Measurements from ENCODE around the gene SLC18A3.

Gene SLC18A3

DNA sequence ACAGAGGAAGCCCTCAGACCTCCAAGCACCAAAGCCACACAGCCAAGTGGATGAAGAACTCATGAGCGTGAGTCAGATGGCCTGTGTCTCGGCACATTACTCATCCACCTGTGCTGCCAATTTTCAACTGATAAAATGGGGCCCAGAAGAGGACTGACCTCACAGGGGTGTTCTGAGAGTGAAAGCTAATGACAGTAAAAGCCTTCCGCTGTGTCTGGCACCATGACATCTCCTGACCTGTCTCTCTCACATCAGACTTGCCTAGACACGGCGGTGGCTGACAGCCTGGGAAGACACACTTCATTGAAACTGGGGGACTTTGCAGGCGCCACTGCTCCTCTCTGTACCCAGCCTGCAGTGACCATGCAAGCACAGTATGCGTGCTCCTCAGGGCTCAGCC is 8.3 kb upstream of the SLC18A3 start:
- TF ChIP-seq CEBPB (IDR thresholded peaks at IDR 0.05) (no peak), CREB1 (IDR thresholded peaks at IDR 0.05; ENCODE audit: low read depth) (no peak), EP300 (IDR thresholded peaks at IDR 0.05; ENCODE audit: borderline replicate concordance) (no peak), TEAD4 (IDR thresholded peaks at IDR 0.05) (no peak), YY1 (IDR thresholded peaks at IDR 0.05; ENCODE audit: low read depth) (no peak), TCF12 (IDR thresholded peaks at IDR 0.05; ENCODE audit: low read depth) (no peak), ZBTB7A (IDR thresholded peaks at IDR 0.05; ENCODE audit: low read depth) (no peak)
- TF ChIP-seq, protein P1, sequence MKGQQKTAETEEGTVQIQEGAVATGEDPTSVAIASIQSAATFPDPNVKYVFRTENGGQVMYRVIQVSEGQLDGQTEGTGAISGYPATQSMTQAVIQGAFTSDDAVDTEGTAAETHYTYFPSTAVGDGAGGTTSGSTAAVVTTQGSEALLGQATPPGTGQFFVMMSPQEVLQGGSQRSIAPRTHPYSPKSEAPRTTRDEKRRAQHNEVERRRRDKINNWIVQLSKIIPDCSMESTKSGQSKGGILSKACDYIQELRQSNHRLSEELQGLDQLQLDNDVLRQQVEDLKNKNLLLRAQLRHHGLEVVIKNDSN (IDR thresholded peaks at IDR 0.05) = no peak
- TF ChIP-seq, protein P2, sequence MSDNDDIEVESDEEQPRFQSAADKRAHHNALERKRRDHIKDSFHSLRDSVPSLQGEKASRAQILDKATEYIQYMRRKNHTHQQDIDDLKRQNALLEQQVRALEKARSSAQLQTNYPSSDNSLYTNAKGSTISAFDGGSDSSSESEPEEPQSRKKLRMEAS (IDR thresholded peaks at IDR 0.05) = no peak

DNA sequence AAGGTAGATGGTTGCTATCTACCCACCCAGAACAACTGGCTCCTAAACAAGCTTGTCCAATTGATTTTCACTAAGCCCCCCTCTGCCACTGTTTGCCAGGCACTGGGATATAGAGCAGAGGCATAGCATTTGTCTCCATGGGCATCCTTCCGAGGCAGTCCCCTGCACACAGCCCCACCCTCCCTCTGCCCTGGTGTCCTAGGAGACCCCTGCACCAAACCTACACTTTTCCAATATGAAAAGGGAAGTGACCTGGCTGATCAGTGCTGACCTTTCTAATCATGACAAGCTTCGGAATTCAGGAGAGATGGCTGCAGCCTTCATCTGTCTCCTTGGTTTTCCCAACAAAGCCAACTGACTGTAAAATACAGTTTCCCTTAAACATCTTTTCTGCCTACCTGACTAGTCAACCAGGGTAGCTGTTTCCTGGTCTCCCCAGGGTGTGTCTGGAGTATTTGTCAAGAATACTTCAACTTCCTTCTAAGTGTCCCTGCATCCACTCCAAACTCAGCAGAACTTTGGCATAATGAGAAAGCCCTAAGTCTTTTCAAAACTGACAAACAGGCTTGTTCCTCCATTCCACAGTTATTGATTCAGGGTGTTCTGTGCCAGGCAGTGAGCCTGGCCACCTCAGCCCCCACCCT is 7.6 kb upstream of the SLC18A3 start:
- no peak for TF ChIP-seq ZBTB7A (IDR thresholded peaks at IDR 0.05; ENCODE audit: low read depth)
- TF ChIP-seq TAF1 (IDR thresholded peaks at IDR 0.05; ENCODE audit: low read depth) = no peak
- TF ChIP-seq CEBPB (IDR thresholded peaks at IDR 0.05) = no peak
- no peak for TF ChIP-seq TEAD4 (IDR thresholded peaks at IDR 0.05)
- no peak for TF ChIP-seq CREB1 (IDR thresholded peaks at IDR 0.05; ENCODE audit: low read depth)
- TF ChIP-seq NFIC (IDR thresholded peaks at IDR 0.05) = no peak
- TF ChIP-seq YY1 (IDR thresholded peaks at IDR 0.05; ENCODE audit: low read depth) = no peak
- TF ChIP-seq, protein P1 (IDR thresholded peaks at IDR 0.05) = no peak
- TF ChIP-seq, protein P3, sequence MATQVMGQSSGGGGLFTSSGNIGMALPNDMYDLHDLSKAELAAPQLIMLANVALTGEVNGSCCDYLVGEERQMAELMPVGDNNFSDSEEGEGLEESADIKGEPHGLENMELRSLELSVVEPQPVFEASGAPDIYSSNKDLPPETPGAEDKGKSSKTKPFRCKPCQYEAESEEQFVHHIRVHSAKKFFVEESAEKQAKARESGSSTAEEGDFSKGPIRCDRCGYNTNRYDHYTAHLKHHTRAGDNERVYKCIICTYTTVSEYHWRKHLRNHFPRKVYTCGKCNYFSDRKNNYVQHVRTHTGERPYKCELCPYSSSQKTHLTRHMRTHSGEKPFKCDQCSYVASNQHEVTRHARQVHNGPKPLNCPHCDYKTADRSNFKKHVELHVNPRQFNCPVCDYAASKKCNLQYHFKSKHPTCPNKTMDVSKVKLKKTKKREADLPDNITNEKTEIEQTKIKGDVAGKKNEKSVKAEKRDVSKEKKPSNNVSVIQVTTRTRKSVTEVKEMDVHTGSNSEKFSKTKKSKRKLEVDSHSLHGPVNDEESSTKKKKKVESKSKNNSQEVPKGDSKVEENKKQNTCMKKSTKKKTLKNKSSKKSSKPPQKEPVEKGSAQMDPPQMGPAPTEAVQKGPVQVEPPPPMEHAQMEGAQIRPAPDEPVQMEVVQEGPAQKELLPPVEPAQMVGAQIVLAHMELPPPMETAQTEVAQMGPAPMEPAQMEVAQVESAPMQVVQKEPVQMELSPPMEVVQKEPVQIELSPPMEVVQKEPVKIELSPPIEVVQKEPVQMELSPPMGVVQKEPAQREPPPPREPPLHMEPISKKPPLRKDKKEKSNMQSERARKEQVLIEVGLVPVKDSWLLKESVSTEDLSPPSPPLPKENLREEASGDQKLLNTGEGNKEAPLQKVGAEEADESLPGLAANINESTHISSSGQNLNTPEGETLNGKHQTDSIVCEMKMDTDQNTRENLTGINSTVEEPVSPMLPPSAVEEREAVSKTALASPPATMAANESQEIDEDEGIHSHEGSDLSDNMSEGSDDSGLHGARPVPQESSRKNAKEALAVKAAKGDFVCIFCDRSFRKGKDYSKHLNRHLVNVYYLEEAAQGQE (IDR thresholded peaks at IDR 0.05; ENCODE audit: low read depth) = no peak
- TF ChIP-seq EGR1 (IDR thresholded peaks at IDR 0.05) = no peak
- TF ChIP-seq EP300 (IDR thresholded peaks at IDR 0.05; ENCODE audit: borderline replicate concordance) = no peak
- no peak for TF ChIP-seq TCF12 (IDR thresholded peaks at IDR 0.05; ENCODE audit: low read depth)
- TF ChIP-seq, protein P2 (IDR thresholded peaks at IDR 0.05) = no peak
- no peak for TF ChIP-seq FOXM1 (IDR thresholded peaks at IDR 0.05; ENCODE audit: borderline replicate concordance, low read depth)
- no peak for TF ChIP-seq RAD21 (IDR thresholded peaks at IDR 0.05; ENCODE audit: low read depth)

DNA sequence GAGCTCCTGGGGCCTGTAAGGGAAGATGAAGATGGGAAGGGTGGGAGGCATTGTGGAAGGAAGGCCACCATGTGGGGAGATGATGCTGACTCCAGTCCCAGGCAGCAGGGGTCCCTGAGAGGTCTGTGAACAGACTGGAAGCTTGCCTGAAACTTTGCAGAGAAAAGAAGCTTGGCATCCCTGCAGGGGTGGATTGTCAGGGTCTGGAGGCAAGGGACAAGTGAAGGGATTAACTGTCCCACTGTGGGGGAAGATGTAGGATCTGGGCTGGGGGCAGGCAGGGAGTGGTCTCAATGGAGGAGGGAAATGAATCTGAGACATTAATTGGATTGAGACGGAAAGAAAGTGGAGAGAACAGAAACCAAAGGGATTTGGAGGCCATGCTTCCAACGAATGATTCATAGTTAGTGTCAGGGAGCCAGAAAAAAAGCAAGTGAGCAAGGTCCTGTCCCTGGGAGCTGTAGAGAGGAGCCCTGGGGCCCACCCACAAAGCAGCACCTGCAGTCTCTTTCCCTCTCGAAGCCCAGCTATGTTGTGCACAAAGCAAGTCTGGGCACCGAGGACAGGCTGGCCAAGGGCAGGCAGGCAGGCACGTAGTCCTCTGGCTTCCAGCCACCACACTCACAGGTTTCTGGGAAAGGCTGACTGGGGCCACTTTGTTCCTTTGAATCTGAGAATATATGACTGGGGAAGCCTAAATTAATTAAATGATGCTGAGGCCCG is 4.7 kb upstream of the SLC18A3 start:
- no peak for TF ChIP-seq YY1 (IDR thresholded peaks at IDR 0.05; ENCODE audit: low read depth)
- no peak for TF ChIP-seq NFIC (IDR thresholded peaks at IDR 0.05)
- no peak for TF ChIP-seq RAD21 (IDR thresholded peaks at IDR 0.05; ENCODE audit: low read depth)
- TF ChIP-seq TCF12 (IDR thresholded peaks at IDR 0.05; ENCODE audit: low read depth) = no peak
- TF ChIP-seq, protein P2 (IDR thresholded peaks at IDR 0.05) = no peak
- TF ChIP-seq CEBPB (IDR thresholded peaks at IDR 0.05) = no peak
- TF ChIP-seq TAF1 (IDR thresholded peaks at IDR 0.05; ENCODE audit: low read depth) = no peak
- TF ChIP-seq EGR1 (IDR thresholded peaks at IDR 0.05) = no peak

DNA sequence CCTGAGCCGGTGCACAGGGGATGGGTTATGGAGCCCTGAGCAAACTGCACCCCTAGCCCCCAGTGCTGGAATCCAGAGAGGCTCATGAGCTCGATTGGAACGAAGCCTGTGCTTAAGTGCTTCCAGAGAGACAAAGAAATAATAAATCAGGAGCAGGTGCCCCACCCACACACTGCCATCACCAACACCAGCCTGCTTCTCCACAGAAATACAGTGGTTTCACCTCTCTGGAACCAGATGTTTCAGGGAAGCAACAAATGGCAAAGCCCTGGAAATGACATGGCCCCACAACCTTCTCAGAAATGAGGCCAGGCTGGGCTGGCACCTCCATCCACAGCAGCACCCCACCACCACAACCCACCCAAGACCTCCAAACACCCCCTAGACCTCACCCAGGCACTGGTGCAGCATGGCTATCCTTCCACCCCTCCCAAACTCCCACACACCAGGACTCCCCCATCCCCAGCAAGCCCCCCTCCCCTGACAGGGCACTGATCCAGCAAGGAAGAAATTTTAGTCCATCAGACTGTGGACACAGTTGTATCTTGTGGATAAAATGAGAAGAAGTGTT is 4.1 kb upstream of the SLC18A3 start:
- TF ChIP-seq YY1 (IDR thresholded peaks at IDR 0.05; ENCODE audit: low read depth) (no peak), ZBTB7A (IDR thresholded peaks at IDR 0.05; ENCODE audit: low read depth) (no peak), CREB1 (IDR thresholded peaks at IDR 0.05; ENCODE audit: low read depth) (no peak), TEAD4 (IDR thresholded peaks at IDR 0.05) (no peak), NFIC (IDR thresholded peaks at IDR 0.05) (no peak), EP300 (IDR thresholded peaks at IDR 0.05; ENCODE audit: borderline replicate concordance) (no peak), CEBPB (IDR thresholded peaks at IDR 0.05) (no peak), EGR1 (IDR thresholded peaks at IDR 0.05) (no peak), RAD21 (IDR thresholded peaks at IDR 0.05; ENCODE audit: low read depth) (no peak), FOXM1 (IDR thresholded peaks at IDR 0.05; ENCODE audit: borderline replicate concordance, low read depth) (no peak)
- TF ChIP-seq, protein P1 (IDR thresholded peaks at IDR 0.05) = no peak
- TF ChIP-seq, protein P3 (IDR thresholded peaks at IDR 0.05; ENCODE audit: low read depth) = no peak
- TF ChIP-seq, protein P2 (IDR thresholded peaks at IDR 0.05) = no peak
